NCI-H748 (cell line): ENCODE results near the gene NRTN.

Experiments
- DNase-seq: peaks from one replicate; lab custom pipeline; 2025; ENCODE audit not compliant: unreplicated experiment; lab: John Stamatoyannopoulos, UW

NRTN gene

GRCh38 chr19:5811117-5811516, 6.2 kb downstream of the NRTN start:
- DNase-seq, result no peak

GRCh38 chr19:5814123-5814851, 9.4 kb downstream of the NRTN start:
- DNase-seq, result no peak

GRCh38 chr19:5814852-5815246, 10.0 kb downstream of the NRTN start:
- no peak for DNase-seq

GRCh38 chr19:5817218-5817617, 12.4 kb downstream of the NRTN start:
- no peak for DNase-seq

GRCh38 chr19:5818594-5818993, 13.7 kb downstream of the NRTN start:
- DNase-seq, result no peak

GRCh38 chr19:5820785-5821184, 15.9 kb downstream of the NRTN start:
- no peak for DNase-seq

- no peak for DNase-seq
Measured at GRCh38 chr19:5821521-5822180, 16.8 kb downstream of the NRTN start.

- peak; percentile 8 for DNase-seq
Measured at GRCh38 chr19:5822181-5822844, 17.4 kb downstream of the NRTN start.

- no peak for DNase-seq
Measured at GRCh38 chr19:5823579-5824281, 18.9 kb downstream of the NRTN start.

GRCh38 chr19:5824751-5825150, 19.9 kb downstream of the NRTN start:
- no peak for DNase-seq

- DNase-seq, result no peak
Measured at GRCh38 chr19:5825178-5825577, 20.3 kb downstream of the NRTN start.

GRCh38 chr19:5826531-5827341, 21.9 kb downstream of the NRTN start:
- peak; percentile 63 for DNase-seq

GRCh38 chr19:5827342-5827890, 22.5 kb downstream of the NRTN start:
- no peak for DNase-seq

GRCh38 chr19:5827891-5828660, 23.2 kb downstream of the NRTN start:
- peak; percentile 91 for DNase-seq

- peak; percentile 65 for DNase-seq
Measured at GRCh38 chr19:5828661-5829566, 24.0 kb downstream of the NRTN start.

- DNase-seq, result no peak
Measured at GRCh38 chr19:5829567-5830310, 24.9 kb downstream of the NRTN start.

GRCh38 chr19:5831159-5831558, 26.3 kb downstream of the NRTN start:
- no peak for DNase-seq

GRCh38 chr19:5832061-5832460, 27.2 kb downstream of the NRTN start:
- no peak for DNase-seq
